CD4-positive, alpha-beta T cell treated with Interleukin-6 for 4 hours (primary cell): ENCODE results near the gene MAGI2.

ENCODE experiments used
- DNase-seq: peaks from one replicate; pipeline ENCODE4 v3.0.0-alpha.2; 2020; ENCODE audit warnings: mixed read lengths

Gene MAGI2

DNA sequence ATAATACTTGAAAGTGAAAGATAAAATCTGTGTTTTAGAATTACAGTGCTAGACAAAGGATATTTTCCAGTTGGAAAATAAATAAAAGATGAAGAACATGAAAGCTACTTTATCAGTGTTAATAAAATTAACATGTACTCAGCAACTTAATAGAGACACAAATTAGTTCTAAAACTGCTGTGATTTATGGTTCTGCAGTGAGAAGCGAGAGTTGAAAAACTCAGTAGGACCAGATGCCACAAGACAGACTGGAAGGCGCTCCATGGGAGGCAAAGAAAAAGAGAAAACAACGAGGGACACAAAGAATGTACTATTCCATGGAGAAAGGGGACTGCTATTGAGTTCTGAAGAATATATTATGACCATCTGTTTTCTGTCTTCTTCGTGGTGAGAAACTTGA lies 1064.4 kb downstream of the MAGI2 start:
- DNase-seq: no peak

GRCh38 chr7:78386520-78386919 lies 1066.9 kb downstream of the MAGI2 start:
- no peak for DNase-seq

DNA sequence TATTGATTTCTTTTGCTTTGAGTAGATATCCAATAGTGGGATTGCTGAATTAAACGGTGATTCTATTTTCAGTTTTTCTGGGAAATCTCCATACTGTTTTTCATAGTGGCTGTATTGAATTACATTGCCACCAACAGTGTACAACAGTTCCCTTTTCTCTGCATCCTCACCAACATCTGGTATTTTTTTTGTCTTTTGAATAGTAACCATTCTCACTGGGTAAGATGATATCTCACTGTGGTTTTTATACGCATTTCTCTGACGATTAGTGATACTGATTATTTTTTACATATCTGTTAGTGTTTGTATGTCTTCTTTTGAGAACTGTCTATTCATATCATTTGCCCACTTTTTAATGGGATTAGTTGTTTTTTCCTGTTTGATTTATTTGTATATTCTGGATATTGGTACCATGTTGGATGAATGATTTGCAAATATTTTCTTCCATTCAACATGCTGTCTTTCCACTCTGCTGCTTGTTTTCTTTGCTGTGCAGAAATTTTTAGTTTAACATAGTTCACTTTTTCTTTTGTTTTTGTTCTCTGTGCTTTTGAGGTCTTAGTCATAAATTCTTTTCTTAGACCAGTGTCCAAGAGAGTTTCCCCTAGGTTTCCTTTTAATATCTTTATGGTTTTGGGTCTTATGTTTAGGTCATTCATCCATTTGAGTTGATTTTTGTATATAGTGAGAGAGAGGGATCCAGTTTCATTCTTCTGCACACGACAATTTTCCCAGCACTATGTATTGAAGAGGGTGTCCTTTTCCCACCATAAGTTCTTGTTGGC lies 1070.2 kb downstream of the MAGI2 start:
- no peak for DNase-seq

- no peak for DNase-seq
Measured at GRCh38 chr7:78379148-78379547, 1074.3 kb downstream of the MAGI2 start.

GRCh38 chr7:78377532-78377931 lies 1075.9 kb downstream of the MAGI2 start:
- no peak for DNase-seq

- no peak for DNase-seq
Measured at GRCh38 chr7:78370936-78371335, 1082.5 kb downstream of the MAGI2 start.

DNA sequence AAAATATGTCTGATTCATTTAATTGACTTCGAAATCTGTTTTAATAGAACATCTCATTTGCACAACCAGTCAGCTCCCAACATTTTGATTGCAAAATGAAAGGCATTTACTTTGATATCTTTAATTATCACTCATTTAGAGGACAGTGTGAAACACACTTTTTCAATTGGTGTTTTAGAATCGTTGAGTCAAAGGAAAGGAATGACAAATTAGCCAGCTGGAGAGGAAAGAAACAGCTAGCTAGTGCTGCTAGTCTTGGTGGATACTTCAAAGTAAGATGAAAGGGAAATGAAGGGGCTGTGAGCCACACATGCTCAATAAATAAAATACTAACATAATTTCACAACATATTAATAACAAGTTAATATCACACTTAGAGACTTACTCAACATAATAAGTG lies 1084.7 kb downstream of the MAGI2 start:
- DNase-seq: no peak

- no peak for DNase-seq
Measured at GRCh38 chr7:78367280-78367773, 1086.1 kb downstream of the MAGI2 start.

DNA sequence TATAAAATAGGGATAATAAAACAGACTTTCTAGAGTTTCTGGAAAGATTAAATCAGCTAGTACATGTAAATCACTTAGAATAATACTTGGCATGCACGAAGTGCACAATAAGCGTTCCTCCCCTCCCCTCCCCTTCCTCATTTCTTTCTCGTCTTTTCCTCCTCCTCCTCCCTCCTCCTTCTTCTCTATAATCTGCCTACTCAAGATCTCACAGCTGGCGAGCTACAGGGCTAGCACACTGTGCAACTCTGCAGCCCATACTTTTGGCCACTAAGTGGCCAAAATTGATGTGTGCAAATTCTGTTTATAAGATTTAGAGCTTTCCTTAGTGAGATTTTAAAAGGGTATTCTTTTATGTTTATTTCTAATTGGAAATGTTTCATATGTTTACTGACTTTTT lies 1089.6 kb downstream of the MAGI2 start:
- DNase-seq: no peak

- no peak for DNase-seq
Measured at GRCh38 chr7:78359836-78360235, 1093.6 kb downstream of the MAGI2 start.

DNA sequence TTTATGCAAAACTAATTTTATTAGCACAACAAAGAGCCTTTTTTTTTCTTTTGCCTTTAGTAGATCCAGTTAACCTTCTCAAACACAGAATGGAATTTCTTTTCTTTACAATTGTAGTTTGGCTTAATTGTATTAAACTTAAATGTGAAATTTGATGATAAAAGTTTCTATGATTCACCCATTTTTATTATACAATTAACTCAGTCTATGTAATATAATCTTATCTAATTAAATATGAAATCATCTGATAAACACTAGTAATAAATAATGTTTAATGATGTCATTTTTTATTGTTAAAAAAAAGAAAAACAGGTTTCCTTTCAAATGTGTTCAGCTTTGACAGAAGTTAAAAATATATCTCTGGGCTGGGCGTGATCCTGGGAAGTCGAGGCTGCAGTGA lies 1095.8 kb downstream of the MAGI2 start:
- no peak for DNase-seq

DNA sequence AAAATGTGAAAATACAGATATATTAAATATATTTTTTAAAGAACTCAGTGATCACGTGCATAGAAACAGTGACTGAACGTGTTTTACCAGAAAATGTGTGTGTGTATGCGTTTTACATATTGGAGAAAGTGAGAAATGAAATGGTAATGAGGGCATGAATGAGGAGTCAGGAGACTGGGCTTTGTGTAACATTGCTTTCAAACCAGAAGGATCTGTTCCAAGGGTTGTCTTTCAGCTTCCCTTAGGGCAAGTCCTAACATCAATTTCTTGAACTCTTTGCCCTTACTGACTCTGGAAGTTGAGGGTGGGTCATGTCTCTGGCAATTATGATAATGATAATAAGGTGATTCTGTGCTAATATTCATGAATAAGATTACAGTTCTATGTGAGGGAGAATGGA lies 1097.6 kb downstream of the MAGI2 start:
- no peak for DNase-seq

DNA sequence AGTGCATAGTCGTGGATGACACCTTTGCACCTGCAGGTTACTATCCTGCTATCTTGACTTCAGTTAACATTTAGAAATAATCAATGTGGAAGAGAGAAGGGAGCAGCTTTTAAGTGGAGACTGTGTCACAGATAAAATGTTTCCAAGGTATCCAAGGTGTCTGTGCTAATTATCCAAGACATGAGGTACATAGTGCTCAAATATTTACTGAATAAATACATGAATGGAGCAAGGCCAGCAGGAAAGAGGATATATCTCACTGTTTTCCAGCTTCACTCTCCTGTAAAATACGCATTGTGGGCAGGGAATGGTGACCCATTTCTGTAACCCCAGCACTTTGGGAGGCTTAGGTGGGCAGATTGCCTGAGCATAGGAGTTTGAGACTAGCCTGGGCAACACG lies 1102.5 kb downstream of the MAGI2 start:
- DNase-seq: no peak

DNA sequence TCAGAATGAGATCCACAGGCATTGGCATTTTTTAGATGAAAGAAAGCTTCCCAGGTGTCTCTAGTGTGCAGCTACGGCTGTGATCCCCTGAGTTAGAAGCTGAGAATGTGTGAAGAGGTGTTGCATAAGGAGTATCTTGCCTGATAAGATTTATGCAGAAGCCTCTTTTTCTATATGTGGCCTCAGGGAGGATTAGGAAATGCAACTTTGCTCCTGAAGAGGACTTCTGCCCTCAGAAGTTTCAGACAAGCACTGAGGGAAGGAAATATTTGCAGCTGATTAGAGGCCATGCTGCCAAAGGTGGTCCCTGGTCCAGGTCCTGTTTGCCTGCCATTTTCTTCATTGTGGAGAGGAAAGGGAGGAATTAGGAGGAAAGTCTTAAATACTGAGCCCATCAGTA lies 1103.1 kb downstream of the MAGI2 start:
- DNase-seq: no peak

GRCh38 chr7:78346827-78347226 lies 1106.6 kb downstream of the MAGI2 start:
- DNase-seq: no peak

DNA sequence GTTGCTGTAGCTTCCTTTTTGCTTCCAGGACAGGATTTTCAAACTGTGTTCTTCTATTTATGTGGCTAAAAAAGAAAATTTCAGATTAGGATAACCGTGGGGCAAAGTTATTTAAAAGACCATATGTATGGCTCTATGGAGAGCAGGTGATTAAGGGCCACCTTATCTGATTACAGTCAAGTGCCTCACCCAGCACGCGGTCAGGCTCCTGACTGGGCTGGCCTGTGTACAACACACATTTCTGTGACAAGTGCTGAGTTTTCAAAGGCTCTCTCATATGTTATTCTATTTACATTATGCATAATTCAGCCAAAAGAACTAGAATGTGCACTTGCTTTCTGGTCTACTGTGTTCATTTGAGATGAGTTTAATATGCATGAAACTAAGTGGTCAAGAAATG lies 1107.5 kb downstream of the MAGI2 start:
- DNase-seq: no peak

DNA sequence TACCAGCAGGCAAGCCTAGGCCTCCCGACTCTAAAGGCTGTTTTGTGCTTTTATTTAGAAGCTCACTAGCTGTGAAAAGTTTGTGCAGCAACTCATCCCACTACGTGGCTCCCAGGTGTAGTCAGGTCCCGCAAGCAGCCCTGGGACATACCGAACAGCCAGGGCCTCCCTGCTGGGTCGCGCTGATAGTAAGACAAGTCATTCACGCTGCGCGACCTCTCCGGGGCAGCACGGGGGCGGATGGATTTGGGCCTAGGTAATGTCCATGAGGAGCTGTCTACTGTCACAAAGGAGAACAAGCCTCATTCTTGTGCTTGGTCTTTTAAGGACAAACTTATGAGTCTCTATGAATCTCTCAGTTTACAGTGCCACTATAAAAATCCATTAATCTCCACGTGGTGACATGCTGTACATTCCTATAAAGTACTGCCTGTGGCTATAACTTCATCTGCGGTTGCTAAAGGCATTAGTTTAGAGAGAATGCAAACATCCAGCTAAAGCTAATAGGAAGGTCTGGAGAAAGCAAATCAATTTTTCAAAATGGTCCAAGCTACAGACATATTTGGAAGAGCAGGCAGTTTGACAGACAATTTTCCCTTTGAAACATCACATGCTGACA lies 1108.1 kb downstream of the MAGI2 start:
- no peak for DNase-seq

- DNase-seq: no peak
Measured at GRCh38 chr7:78334426-78334825, 1119.0 kb downstream of the MAGI2 start.

- no peak for DNase-seq
Measured at GRCh38 chr7:78333530-78334425, 1119.7 kb downstream of the MAGI2 start.

GRCh38 chr7:78329001-78329655 lies 1124.3 kb downstream of the MAGI2 start:
- no peak for DNase-seq

DNA sequence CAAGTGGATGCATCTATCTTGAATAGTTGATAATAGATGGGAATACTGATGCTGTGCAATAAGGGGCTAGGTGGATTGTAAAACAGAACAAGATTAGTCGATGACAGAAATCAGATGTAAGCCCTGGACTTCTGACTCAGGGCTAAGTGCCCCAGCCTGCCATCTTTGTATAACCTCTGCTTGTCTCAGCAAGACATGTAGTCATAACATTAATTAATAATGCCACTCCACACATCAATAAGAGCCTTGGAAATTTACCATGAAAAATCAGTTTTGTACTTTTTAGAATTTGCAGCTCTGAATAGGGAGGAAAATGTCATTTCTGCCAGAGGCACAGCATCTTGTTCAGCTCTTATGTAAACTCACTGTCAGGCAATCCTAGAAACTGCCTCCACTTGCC lies 1125.7 kb downstream of the MAGI2 start:
- no peak for DNase-seq

DNA sequence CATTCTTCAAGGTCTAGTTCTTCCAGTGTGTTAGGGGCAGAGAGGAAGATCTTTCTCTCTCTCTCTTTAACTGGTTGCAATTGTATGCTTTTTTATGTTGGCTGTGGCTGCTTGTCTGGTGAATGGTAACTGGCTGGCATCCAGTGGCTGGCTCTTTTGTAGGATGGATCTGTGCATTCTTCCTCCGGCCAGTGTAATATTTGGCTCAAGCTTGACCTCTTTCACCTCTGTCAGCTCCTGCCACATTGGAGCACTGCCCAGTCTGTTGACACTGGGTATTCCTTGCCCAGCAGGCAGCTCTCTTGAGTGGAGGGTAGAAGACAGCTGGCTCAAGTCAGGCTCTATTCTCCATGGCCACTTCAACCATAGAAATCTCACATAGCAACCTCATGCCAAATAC lies 1126.6 kb downstream of the MAGI2 start:
- DNase-seq: no peak

DNA sequence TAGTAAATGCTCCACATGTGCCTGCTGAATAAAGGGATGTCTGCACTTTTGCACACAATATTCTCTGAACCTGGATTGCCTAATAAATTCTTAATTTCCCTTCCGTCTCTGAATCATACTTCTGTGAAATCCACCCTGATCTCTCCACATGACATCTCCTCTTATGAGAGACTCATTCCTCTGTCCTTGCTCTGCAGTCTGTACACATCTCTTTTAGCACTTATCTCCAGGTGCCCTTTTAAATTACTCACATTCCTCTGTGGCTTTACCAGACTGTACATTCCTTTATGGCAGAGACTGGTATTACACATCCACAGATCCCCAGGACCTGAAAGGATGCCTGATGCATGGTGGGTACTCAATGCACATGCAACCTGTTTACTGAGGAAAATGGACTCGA lies 1127.3 kb downstream of the MAGI2 start:
- no peak for DNase-seq
